HCT116 (cell line): ENCODE data around the gene SUPT3H. TPM values are rescaled to one million over a fixed set of nuclear protein-coding genes. Genes with fewer than 3 reads are reported as not detected.

Source experiments
- ATAC-seq: fragments of 200-7000 bp; cut with Tn5 transposase; 2 replicates; pipeline ENCODE4 v1.9.1; 2020; ENCODE audit warnings: mild to moderate bottlenecking, moderate library complexity
- BruUV-seq: library from RNA; stranded (reverse); fragments of 400-500 nt; replicated peaks from 2 replicates; lab custom pipeline; 2021; lab: Mats Ljungman, UMichigan
- CTCF ChIA-PET: fragments of 300-600 bp; sonication (Branson Sonifier 250); formaldehyde crosslinking; loops from one replicate; lab custom pipeline; 2021; ENCODE audit warnings: antibody characterized with exemption; lab: Charles Lee
- POLR2A ChIA-PET: fragments of 300-600, 350-600 bp; sonication (Branson Sonifier 250); formaldehyde crosslinking; loops from one replicate; lab custom pipeline; 2021; ENCODE audit warnings: antibody characterized with exemption; lab: Charles Lee
- RAD21 ChIA-PET, 2 experiments: fragments of 300-600 bp; sonication (Branson Sonifier 250); formaldehyde crosslinking; loops; one replicate each; lab custom pipeline; 2023; ENCODE audit warnings: low total read pairs in 2 of 2; ENCODE audit not compliant: uncharacterized antibody in 2 of 2, unreplicated experiment in 2 of 2, low non-redundant PET in 1 of 2; lab: Charles Lee
- DNase-seq: peaks from one replicate; pipeline ENCODE4 v3.0.0-alpha.2; 2010; ENCODE audit warnings: low read depth, low spot score
- H2AFZ ChIP-seq: fragments of 200-600 bp; shearing (Covaris generic), sonication (generic); 2 replicates; pipeline ENCODE4 v1.6.1; 2017; ENCODE audit warnings: low read depth, mixed run types, mixed read lengths, antibody characterized with exemption, low read length; ENCODE audit not compliant: poor library complexity, severe bottlenecking
- H3K27ac ChIP-seq: 2 replicates; pipeline ENCODE4 v1.5.1; 2012; ENCODE audit warnings: low read depth, low read length
- H3K27me3 ChIP-seq: fragments of 200-600 bp; sonication (generic); 2 replicates; pipeline ENCODE4 v1.6.1; 2016; ENCODE audit warnings: mixed run types, low read length, mixed read lengths; ENCODE audit not compliant: insufficient read depth
- H3K36me3 ChIP-seq, 2 experiments: fragments of 200-500 bp in 1 of 2; fragments of 200-600 bp in 1 of 2; sonication (Bioruptor generic) in 1 of 2; sonication (generic) in 1 of 2; 2 replicates each; pipeline versions ENCODE4 v1.5.1 to v1.6.1; 2014 to 2016; ENCODE audit warnings: low read length in 2 of 2, inconsistent platforms in 1 of 2, mixed read lengths in 1 of 2, mixed run types in 1 of 2; ENCODE audit not compliant: insufficient read depth in 2 of 2, control insufficient read depth in 1 of 2
- H3K4me1 ChIP-seq, 2 experiments: fragments of 200-600 bp in 1 of 2; sonication (generic) in 1 of 2; 2 replicates each; pipeline versions ENCODE4 v1.5.1 to v1.6.1; 2012 to 2017; ENCODE audit warnings: low read length in 2 of 2, inconsistent platforms in 1 of 2, mild to moderate bottlenecking in 1 of 2, mixed read lengths in 1 of 2, mixed run types in 1 of 2, moderate library complexity in 1 of 2; ENCODE audit not compliant: insufficient read depth in 2 of 2, control insufficient read depth in 1 of 2
- H3K4me2 ChIP-seq: fragments of 200-600 bp; sonication (generic); 2 replicates; pipeline ENCODE4 v1.6.1; 2017; ENCODE audit warnings: mixed run types, low read length, mixed read lengths
- H3K4me3 ChIP-seq, 2 experiments: fragments of 200-600 bp in 1 of 2; sonication (generic) in 1 of 2; replicated peaks in 1 of 2; 2 replicates each; pipeline ENCODE4 v1.5.1; 2011 to 2016; ENCODE audit warnings: low read length in 2 of 2, control low read depth in 1 of 2, low read depth in 1 of 2, mild to moderate bottlenecking in 1 of 2, mixed read lengths in 1 of 2, mixed run types in 1 of 2
- H3K79me2 ChIP-seq: fragments of 200-600 bp; sonication (generic); 2 replicates; pipeline ENCODE4 v1.6.1; 2017; ENCODE audit warnings: mild to moderate bottlenecking, mixed run types, low read length, moderate library complexity, mixed read lengths; ENCODE audit not compliant: insufficient read depth
- H3K9ac ChIP-seq: fragments of 200-600 bp; sonication (generic); 2 replicates; pipeline ENCODE4 v1.6.1; 2016; ENCODE audit warnings: low read length, mixed read lengths
- H3K9me2 ChIP-seq: fragments of 200-600 bp; sonication (generic), shearing (Covaris generic); 2 replicates; pipeline ENCODE4 v1.6.1; 2017; ENCODE audit warnings: mixed run types, mild to moderate bottlenecking, moderate library complexity; ENCODE audit not compliant: insufficient read depth
- H3K9me3 ChIP-seq, 2 experiments: fragments of 200-500 bp in 1 of 2; fragments of 200-600 bp in 1 of 2; sonication (Bioruptor generic) in 1 of 2; sonication (generic) in 1 of 2; 2 replicates each; pipeline ENCODE4 v1.6.1; 2014 to 2017; ENCODE audit warnings: low read length in 2 of 2, mixed read lengths in 2 of 2, inconsistent platforms in 1 of 2, low read depth in 1 of 2, mild to moderate bottlenecking in 1 of 2, mixed run types in 1 of 2, moderate library complexity in 1 of 2; ENCODE audit not compliant: control insufficient read depth in 1 of 2, insufficient read depth in 1 of 2
- H4K20me1 ChIP-seq: fragments of 200-600 bp; sonication (generic), shearing (Covaris generic); 2 replicates; pipeline ENCODE4 v1.6.1; 2017; ENCODE audit warnings: mixed run types, mild to moderate bottlenecking, moderate library complexity; ENCODE audit not compliant: insufficient read depth
- CEBPB ChIP-seq: IDR thresholded peaks from 2 replicates; pipeline ENCODE4 v1.6.1; 2012; ENCODE audit warnings: low read depth
- EGR1 ChIP-seq: IDR thresholded peaks from 2 replicates; pipeline ENCODE4 v1.6.1; 2012; ENCODE audit warnings: low read depth
- EZH2 ChIP-seq: fragments of 200-600 bp; sonication (generic); IDR thresholded peaks from 2 replicates; pipeline ENCODE4 v1.6.1; 2017; ENCODE audit warnings: antibody characterized with exemption, mixed run types
- JUND ChIP-seq: IDR thresholded peaks from 2 replicates; pipeline ENCODE4 v1.6.1; 2012
- MAX ChIP-seq: IDR thresholded peaks from 2 replicates; pipeline ENCODE4 v1.6.1; 2012
- RAD21 ChIP-seq: IDR thresholded peaks from 2 replicates; pipeline ENCODE4 v1.6.1; 2012; ENCODE audit warnings: low read depth, mild to moderate bottlenecking
- REST ChIP-seq: IDR thresholded peaks from 2 replicates; pipeline ENCODE4 v1.6.1; 2012; ENCODE audit warnings: low read depth
- SIN3A ChIP-seq: IDR thresholded peaks from 2 replicates; pipeline ENCODE4 v1.6.1; 2012; ENCODE audit warnings: low read depth
- YY1 ChIP-seq: IDR thresholded peaks from 2 replicates; pipeline ENCODE4 v1.6.1; 2011; ENCODE audit warnings: low read length, low read depth, moderate library complexity, mild to moderate bottlenecking; ENCODE audit not compliant: insufficient replicate concordance; ENCODE audit errors: extremely low read depth
- ZFX ChIP-seq: fragments of 450-650 bp; IDR thresholded peaks from 2 replicates; pipeline ENCODE4 v1.6.1; 2017
- intact Hi-C: fragments of 100-400 bp; cut with micrococcal nuclease; formaldehyde crosslinking; loops from 2 replicates; pipeline ENCODE4 v1.10.0; 2022
- total RNA-seq: library from RNA; stranded (reverse); gene quantifications from one replicate; pipeline ENCODE4 v1.2.1, GENCODE V29; 2021; ENCODE audit not compliant: unreplicated experiment
- TF ChIP-seq, protein P1 (sequence below), 3 experiments: fragments of 200-600 bp in 1 of 3; sonication (generic) in 1 of 3; IDR thresholded peaks in 2 of 3; conservative IDR thresholded peaks in 1 of 3; 2 replicates each; pipeline ENCODE4 v1.5.1; 2012 to 2017; ENCODE audit warnings: low read depth in 2 of 3, low read length in 2 of 3, antibody characterized with exemption in 1 of 3, borderline replicate concordance in 1 of 3, control low read depth in 1 of 3, mild to moderate bottlenecking in 1 of 3, mixed read lengths in 1 of 3, mixed run types in 1 of 3, moderate library complexity in 1 of 3; ENCODE audit not compliant: insufficient read depth in 1 of 3

The SUPT3H gene
- total RNA-seq, 1 experiment from 2014 or later: 7.4 TPM

DNA sequence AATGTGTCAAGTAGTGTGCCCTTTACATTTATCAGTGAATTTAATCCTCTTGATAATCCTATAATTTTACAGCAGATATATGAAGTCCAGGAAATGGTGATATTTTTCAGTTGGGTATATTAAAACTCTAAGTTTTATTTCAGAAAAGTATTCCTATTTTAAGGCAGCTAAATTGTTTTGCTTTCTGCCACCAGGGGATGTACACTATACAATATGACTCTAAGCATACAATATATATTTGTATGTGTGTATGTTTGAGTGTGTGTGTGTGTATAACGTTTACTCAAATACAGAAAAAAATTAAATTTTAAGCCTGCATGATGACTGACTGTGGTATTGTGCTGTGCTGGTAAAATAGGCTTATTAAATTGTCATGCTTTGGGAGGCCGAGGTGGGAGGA is 151.7 kb downstream of the SUPT3H start:
- H3K4me3 ChIP-seq: no peak overlapping the region
- ChIA-PET POLR2A (interaction anchor here (1.4 kb wide), 1 partner anchor 10 kb away, joined by 3 read pairs; no protein-coding TSS in a partner anchor), CTCF (no interaction called here), RAD21 (no interaction called here)
- H3K9me3 ChIP-seq: no peaks in the 10 kb centered on the region
- ATAC-seq (no peak), DNase-seq (no peak)
- intact Hi-C loops: no loop called here
- H3K9me2 ChIP-seq: no peaks in the 10 kb centered on the region
- H3K4me2 ChIP-seq: no peak overlapping the region
- H2AFZ ChIP-seq: no peak overlapping the region
- H3K36me3 ChIP-seq: no peaks in the 10 kb centered on the region
- peaks cover 0 to 7% of the 10 kb centered on the region in 2 experiments; a peak in 1 of 4 replicates for H3K4me1 ChIP-seq
- no TSS peak for BruUV-seq
- H3K27me3 ChIP-seq: no peaks in the 10 kb centered on the region
- H3K27ac ChIP-seq: no peak overlapping the region
- H3K79me2 ChIP-seq: no peaks in the 10 kb centered on the region
- H3K9ac ChIP-seq: no peak overlapping the region
- H4K20me1 ChIP-seq: no peaks in the 10 kb centered on the region
- TF ChIP-seq YY1: no peak
- no peak for TF ChIP-seq MAX
- no peak for TF ChIP-seq EGR1
- TF ChIP-seq, protein P1, sequence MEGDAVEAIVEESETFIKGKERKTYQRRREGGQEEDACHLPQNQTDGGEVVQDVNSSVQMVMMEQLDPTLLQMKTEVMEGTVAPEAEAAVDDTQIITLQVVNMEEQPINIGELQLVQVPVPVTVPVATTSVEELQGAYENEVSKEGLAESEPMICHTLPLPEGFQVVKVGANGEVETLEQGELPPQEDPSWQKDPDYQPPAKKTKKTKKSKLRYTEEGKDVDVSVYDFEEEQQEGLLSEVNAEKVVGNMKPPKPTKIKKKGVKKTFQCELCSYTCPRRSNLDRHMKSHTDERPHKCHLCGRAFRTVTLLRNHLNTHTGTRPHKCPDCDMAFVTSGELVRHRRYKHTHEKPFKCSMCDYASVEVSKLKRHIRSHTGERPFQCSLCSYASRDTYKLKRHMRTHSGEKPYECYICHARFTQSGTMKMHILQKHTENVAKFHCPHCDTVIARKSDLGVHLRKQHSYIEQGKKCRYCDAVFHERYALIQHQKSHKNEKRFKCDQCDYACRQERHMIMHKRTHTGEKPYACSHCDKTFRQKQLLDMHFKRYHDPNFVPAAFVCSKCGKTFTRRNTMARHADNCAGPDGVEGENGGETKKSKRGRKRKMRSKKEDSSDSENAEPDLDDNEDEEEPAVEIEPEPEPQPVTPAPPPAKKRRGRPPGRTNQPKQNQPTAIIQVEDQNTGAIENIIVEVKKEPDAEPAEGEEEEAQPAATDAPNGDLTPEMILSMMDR (IDR thresholded peaks at IDR 0.05 in 2 of 3, conservative IDR thresholded peaks at IDR 0.05 in 1 of 3; ENCODE audit: borderline replicate concordance in 1 of 3, insufficient read depth in 1 of 3, low read depth in 2 of 3, low read length in 2 of 3): peak in 2 of 3 experiments; percentile 21 to 24; a peak in 3 of 6 replicates
- no peak for TF ChIP-seq EZH2
- TF ChIP-seq RAD21: 0 out of 2 replicates have a peak, but pooled peaks have one; percentile 4
- TF ChIP-seq ZFX: no peak
- TF ChIP-seq SIN3A: no peak
- TF ChIP-seq CEBPB: no peak
- TF ChIP-seq JUND: no peak
- no peak for TF ChIP-seq REST
